ENCODE results near the gene ZDHHC13.

Gene ZDHHC13, protein sequence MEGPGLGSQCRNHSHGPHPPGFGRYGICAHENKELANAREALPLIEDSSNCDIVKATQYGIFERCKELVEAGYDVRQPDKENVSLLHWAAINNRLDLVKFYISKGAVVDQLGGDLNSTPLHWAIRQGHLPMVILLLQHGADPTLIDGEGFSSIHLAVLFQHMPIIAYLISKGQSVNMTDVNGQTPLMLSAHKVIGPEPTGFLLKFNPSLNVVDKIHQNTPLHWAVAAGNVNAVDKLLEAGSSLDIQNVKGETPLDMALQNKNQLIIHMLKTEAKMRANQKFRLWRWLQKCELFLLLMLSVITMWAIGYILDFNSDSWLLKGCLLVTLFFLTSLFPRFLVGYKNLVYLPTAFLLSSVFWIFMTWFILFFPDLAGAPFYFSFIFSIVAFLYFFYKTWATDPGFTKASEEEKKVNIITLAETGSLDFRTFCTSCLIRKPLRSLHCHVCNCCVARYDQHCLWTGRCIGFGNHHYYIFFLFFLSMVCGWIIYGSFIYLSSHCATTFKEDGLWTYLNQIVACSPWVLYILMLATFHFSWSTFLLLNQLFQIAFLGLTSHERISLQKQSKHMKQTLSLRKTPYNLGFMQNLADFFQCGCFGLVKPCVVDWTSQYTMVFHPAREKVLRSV

DNA sequence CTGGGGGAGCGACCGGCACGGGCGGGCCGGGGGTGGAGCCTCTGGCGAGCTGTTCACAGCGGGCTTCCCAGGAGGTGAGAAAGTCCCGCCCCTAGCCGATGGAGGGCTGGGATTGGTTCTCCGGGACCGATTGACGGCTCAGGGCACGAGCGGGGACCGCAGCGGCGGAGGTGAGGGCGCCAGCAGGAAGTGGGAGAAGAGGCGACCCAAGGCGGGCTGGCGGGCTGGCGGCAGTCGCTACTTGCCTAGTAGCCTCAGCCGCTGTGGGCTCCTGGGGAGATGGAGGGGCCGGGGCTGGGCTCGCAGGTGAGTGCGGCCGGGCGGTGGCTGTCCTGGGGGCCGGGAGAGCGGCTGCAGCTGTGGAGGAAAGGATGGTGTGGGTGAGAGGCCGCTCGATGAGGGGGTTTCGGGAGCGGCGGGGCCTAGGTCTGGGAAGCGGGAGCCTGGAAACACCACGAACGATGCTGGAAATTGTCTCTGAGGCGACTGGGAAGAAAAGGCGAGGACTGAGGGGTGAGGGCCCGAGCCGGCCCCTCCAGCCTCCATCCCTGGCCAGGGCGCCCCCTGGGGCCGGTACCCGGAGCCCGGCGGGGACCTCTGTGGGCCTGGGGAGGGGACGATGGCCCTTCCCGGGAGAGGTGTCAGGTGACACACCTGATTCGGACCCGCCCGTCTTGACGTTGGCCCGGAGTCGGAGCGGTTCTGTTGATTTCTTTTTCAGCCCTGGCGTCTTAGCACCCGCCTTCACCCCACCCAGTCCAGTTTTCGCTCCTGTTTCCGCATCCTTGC is at the start of gene ZDHHC13:
Gene ZDHHC13 (plus strand): TSS at position 198 of the 789 bp plus-strand sequence. CDS start 82 bp downstream, at position 280.
- peak; percentile 90 for DNase-seq (ENCODE audit: low spot score)

DNA sequence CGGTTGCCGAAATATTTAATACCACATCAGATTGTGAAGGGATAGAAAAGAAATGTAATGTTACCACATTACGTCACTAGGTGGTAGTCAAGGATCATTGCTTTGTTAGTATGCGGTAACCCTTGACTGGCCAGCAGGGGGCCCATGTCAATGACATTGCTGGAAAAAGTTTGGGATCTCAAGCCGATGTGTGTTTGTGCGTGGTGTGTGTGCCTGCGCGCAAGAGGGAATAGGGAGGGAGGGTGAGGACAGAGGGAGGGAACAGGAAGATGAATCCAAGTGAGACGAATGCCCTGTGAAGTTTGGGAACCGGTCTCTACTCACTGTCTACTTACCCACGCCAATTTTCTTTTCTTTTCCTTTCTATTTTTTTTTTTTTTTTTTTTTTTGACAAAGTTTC is 45.7 kb upstream of the ZDHHC13 start:
- DNase-seq (ENCODE audit: low spot score): peak; percentile 78

DNA sequence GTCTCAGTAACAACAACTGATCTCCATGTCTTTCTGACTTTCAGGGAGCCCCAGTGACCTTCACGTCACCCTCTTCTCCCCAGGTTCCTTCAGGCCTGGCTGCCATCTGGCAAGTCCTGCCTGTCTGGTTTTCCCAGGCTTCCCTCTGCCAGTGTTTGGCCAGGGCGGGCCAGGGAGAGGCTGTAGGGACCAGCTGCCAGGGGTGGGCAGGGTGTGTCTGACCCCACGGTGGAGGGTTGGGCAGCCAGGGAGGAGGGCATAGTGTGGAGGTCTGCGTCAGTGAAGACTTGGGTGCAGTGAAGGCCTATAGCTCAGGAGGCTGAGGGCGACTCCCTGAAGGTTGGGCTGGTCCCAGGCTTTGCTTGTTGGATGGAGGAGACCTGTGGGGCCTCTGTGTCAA is 44.5 kb upstream of the ZDHHC13 start:
- DNase-seq (ENCODE audit: low spot score): no peak

DNA sequence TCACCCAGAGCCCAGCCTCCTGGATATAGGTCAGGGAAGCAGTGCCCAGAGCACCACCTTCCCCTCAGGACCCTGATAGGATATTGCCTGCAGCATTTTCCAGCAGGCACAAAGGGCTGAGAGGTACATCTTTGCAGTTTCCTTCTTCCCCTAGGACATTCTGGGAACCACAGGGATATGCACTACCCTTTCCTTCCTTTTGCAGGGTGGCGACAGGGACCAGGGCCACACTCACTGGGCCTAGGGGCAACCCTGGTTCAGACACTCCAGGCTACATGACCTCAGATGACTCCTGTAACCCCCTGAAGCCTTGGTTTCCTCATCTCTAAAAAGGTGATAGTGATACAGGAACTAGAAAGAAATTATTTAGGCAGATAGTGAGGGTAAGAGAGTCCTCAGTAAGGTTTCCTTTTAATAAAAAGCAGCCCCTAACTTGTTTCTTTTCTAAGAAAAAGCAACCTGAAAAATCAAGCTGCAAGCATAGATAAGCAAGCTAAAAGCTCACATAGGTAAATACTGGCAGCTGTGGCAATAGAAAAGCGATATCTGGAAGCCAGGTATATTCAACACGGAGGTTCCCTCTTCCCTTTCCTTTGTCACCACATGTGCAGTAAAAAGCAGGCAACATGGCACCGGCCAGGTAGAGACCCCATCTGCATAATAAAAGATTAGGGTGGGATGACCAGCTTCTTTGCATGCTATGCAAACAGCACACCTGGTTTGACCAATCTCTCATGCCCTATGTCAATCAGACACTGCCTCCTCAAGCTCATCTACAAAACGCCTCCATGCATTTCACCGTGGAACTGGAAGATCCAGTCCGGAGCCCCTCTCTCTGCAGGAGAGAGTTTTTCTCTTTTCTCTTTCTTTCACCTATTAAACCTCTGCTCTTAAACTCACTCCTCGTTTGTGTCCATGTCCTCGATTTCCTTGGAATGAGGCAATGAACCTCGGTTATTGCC is 43.2 kb upstream of the ZDHHC13 start:
- DNase-seq (ENCODE audit: low spot score): no peak

DNA sequence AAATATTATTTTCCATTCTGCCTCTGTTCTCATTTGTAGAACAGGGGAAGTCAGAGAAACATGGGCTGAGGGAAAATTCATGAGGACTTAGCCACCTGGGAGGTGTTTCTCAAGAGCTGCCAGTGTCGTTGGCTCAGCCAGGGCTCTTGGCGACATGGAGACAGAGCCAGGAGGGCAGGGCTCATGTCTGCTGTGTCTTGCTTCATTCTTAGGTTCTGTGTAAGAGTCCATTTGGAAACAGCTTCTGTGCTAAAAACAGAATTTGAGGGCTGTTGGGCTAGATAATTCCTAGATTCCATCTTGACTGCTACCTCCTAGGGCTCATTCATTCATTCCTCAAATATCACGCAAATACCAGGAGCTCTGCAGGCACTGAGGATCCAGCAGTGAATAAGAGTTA is 41.3 kb upstream of the ZDHHC13 start:
- DNase-seq (ENCODE audit: low spot score): no peak

DNA sequence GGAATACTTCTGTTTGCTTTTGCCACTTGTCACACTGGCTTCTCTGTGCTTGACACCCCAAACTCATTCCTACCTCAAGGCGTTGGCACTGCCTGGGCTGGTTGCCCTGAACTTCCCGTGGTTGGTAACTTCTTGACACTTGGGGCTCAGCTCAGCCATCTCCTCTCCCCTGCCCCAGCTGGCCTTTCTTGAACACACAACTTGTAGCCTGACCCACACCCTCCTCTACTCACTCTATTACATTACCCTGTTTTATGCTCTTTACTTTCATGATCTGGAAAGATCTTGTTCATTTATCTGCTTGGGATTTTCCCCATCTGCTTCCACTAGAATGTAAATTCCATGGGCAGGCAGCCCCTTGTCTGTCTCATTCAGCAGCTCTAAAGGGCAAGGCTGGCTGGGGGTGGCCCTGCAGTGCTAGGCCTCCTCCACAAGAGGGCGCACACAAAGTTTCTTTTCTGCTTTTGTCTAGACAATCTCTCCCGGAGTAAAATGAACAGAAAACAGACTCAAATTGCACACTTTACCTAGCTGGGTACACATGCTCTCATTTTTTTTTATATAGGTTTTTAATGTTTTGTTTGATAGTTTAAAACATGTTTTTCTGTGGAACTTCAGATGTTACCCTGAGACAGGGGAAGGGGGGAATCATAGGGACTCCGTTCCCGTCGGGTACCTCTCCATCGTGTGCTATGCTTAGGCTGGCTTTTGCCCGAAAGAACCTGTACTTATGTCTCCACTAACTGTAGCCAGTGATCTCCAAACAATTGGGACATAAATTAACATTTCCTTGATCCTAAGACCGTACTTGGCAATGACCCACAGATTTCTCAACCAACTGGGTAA is 40.0 kb upstream of the ZDHHC13 start:
- DNase-seq (ENCODE audit: low spot score): peak; percentile 50

DNA sequence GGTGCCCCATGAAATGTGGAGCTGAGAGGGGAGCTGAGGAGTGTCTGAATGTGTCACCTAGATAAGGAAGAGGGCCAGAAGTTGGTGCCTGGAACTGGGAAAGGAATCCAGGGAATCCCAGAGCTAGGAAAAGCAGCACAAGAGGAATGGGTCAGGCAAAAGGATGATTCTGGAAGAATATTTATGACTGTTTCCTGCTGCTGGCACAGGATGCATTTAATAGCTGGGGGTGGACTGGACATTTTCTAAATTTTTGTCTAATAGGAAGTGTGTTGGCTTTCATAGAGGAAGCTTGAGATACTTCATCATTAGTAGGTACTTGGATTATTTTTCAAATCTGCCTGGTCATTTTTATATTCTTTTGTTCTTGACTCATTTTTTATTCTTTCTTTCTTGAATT is 39.0 kb upstream of the ZDHHC13 start:
- no peak for DNase-seq (ENCODE audit: low spot score)

DNA sequence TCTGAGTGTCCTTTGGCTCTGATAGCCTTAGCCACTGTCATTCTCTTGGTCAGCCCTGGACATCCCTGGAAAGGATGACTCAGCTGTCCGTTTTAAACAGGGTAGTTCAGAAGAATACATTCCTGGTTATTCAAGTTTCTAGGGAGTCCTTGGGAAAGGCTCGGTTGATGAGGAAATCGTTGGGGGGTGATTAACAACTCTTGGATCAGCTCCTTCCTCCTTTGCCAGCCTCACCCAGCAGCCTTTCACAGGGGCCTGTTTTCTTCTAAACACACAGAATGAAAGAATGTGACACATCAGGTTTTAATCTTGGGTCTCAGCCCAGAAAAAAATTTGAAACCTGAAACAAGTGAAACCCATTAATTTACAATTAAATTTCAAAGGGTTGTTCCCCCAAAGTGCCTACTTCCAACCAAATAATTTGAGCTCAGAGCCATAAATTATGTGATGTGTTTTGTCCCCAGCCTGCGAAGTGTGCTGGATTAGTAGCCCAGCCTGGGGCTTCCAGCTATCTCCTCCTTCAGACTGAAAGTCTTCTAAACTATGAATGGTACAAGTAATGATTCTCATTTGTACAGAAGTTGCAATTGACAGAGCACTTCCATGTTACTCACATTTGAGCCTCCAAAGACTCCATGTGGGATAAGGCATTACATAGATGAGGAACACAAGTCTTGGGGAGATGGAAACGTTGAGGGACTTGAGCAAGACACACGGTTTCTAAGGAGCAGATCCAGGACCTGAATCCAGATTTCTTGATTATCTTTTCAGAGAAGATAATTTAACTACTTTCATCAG is 37.1 kb upstream of the ZDHHC13 start:
- DNase-seq (ENCODE audit: low spot score): peak; percentile 15

DNA sequence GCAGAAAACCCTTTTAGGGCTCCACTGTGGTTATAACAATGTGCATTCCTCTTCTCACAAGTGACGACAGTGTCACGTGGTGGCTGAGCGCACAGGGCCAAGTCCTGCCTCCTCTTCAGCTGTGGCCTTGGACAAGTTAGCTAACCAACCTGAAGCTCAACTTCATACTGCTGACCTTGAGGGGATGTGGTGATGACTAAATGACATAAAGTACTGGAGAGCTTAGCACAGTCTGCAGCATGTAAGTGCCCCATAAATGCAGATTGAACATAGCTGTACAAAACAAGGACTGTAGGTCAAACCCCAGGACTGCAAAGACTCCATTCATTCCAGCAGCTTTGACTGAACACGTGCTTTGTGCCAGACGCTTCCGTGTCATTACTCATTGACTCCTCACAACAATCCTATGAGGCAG is 36.4 kb upstream of the ZDHHC13 start:
- DNase-seq (ENCODE audit: low spot score): no peak

DNA sequence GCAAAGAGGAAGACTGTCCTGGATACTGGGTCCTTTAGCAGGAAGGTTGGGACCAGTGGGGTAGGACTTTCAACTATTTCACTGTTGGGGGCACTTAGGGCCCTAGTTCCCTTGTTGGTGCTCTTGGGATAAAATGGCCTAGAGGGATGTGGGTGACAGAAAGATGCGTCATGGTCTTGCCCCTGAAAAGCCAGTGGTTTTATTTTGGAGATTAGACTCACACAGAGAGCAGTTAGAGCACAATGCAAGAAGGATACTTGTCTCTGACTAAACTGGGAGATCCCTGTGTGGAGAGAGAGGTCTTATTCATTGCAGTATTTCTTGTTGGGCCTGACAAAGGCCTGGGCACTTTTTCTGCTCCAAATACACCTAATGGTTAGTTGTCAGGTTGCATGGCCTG is 33.8 kb upstream of the ZDHHC13 start:
- no peak for DNase-seq (ENCODE audit: low spot score)

DNA sequence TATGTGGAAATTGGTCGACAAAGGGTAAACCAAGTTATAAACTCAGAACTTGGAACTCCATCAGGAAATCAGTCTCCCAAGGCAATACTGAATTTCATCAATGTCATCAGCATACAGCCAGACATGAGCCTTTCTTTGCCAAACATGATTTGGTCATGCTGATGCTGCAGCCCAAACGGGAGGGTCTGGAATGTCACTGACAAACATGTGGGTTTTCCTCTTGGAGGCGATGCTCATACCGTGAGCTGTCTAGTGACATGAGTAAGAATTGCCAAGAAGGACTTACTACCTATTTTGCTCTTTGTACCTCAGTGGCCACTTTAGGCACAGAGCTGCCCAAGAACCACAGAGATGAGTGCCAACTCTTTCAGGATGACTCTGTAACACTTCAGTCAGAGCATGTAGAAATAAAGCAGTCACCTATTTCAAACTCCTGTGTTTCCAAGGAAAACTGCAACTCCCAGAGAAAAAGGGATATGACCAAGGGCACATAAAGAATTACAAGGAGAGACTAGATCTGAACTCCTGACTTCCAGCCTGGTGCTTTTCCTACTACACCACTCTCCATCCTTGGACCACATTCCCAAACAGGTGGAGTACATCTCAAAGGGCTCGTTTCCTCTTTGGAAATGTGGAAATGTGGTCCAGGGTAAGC is 32.2 kb upstream of the ZDHHC13 start:
- no peak for DNase-seq (ENCODE audit: low spot score)

DNA sequence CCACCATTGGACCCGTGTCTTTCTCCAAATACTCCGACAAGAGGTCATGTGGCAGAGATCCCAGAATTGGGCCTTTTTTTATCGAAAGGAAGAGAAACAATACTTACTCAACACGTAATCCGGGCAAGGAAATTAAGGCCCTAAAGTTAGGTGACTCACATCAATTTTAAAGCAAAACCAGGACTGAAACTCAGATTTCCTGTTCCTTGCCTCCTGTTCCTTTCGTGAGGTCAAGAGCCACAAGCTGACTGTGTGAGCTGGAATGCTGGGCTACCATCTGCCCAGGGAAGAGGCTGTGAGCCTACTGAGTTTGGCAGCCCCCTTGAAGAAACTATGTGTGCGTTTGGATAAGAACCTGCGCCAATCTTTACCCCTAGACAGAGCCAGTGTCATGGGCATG is 29.3 kb upstream of the ZDHHC13 start:
- DNase-seq (ENCODE audit: low spot score): no peak

DNA sequence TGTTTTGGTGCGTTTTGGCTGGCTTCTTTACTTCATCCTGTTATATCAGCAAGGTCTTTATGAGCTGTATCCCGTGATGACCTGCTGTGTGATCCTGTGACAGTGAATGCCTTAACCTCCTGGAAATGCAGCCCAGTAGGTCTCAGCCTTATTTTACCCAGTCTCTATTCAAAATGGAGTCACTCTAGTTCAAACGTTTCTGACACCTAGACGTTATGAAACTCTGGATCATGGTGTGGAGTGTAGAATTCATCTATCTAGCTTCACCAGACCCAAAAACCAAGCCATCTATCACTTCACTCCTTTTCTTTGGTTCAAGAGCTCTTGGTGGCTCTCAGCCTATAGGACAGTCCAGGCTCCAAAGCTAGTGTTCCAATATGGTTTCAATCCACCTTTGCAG is 28.2 kb upstream of the ZDHHC13 start:
- DNase-seq (ENCODE audit: low spot score): no peak

DNA sequence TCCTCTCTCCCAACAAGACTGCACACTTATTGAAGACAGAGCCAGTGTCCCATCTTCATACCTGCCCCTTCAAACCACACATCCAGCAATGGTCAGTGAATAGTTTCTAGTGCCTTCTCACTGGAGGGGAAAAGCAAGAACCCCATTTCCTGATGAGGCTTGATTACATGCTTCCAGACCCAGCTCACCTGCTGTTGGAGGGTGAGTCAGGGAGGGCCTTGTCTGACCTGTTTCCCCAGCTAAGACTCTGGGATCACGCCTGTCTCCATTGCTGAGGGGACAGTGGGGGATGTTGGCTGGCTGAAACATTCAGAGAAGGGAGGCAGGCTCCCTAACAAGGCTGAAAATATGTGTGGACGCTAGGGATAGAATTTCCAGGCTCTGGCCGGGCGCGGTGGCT is 27.5 kb upstream of the ZDHHC13 start:
- no peak for DNase-seq (ENCODE audit: low spot score)

DNA sequence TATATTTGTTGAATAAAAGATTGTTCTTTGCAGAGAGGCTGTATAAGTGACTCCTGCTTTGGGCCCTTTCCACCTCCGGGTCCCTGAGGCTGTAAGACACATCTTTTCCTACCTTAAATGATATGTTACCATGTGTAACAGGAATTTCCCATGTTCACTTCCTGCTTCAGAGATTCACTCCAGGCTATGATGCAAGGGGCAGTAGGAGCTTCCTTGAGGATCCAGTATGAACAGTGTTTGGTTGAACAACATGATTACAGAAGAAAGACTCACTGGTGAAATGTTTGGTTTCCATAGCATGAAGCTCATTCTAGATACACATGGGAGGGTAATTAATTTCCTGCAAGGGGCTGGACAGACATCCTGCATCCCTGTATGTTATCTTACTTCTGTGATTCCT is 25.6 kb upstream of the ZDHHC13 start:
- no peak for DNase-seq (ENCODE audit: low spot score)

DNA sequence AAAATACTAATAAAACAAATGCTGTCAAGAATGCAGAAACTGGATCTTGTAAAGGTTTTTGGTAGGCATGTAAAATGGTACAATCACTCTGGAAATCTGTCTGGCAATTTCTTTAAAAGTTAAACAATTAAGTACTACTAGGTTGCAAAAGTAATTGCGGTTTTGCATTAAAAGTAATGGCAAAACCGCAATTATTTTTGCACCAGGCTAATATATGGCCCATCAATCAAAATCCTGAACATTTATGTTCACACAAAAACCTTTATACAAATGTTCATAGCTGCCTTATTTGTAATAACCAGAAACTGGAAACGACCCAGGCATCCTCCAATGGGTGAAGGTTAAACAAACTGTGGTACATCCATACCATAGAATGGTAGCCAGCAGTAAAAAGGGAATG is 24.6 kb upstream of the ZDHHC13 start:
- DNase-seq (ENCODE audit: low spot score): no peak

DNA sequence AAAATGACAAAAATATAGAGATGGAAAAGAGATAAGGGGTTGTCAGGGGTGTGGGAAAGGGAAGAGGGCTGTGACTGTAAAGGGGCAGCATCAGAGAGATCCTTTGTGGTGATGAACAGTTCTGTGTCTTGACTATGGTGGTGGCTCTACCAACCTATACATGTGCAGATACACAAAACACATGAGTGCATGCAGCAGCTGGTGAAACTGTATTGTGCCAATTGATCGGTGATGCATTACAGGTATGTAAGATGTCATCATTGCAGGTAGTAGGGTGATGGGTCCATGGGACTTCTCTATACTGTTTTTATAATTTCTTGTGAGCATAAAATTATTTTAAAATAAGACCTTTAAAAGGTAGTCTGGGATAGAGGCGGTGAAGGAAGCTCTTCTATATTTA is 24.1 kb upstream of the ZDHHC13 start:
- DNase-seq (ENCODE audit: low spot score): no peak

DNA sequence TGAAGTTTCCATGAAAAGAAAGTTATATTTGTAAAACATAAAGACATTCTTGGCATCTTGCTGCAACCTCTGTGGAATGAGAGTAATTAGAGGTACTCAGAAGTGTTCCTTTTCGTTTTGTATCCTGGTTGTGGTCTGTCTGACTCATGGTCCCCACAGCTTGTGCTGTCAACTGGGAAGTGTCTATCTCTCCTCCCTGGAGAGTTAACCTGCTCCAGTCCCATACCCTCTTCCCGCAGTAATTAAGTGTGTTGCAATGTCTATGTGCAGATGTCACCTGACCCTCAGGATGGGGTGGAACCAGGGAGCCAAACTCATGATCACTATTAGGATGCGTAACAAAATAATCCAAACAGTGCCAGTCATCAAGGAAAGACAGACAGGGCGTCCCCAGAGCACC is 23.0 kb upstream of the ZDHHC13 start:
- DNase-seq (ENCODE audit: low spot score): no peak

DNA sequence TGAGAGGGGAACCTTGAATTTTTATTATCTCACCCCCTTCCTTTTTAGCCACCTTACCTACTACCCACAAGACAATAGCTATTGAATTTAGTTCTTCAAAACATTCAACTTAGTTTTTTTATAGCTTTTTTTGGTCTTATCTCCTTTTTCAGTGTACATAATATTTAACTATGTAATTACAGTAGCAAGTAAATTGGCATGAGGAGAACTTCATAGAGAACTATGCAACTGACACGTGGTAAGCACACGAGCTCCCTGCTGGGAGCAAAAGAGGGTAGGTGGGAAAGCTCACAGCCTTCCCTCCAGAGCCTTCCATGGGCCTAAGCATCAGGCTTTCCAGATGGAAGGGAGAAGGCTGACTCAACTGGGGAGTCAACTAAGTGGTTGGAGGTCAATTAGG is 22.1 kb upstream of the ZDHHC13 start:
- no peak for DNase-seq (ENCODE audit: low spot score)

DNA sequence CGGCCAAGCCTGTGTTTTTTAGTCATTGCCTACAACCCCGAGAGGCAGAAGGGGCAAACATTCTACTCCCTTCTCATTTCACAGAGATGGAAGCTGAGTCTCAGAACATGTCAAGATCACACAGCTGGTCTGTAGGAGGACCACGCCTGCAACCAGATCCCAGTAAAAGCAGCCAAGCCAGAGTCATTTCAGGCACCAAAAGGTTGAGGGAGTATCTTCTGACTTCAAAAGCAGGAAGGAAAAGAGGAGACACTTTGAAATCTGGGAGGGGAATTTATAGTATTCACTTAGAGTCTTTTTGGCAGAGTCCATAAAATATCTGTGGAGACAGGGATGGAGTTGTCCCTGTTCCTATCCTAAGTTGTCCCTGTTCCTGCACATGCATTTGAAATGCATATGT is 17.9 kb upstream of the ZDHHC13 start:
- DNase-seq (ENCODE audit: low spot score): no peak

All from COLO829 (cell line).